NB4 (cell line): ENCODE data around the gene ARHGEF7.

Experiments
- POLR2A ChIP-seq: IDR thresholded peaks from 2 replicates; pipeline ENCODE4 v1.6.1; 2011; ENCODE audit warnings: mild to moderate bottlenecking; ENCODE audit not compliant: insufficient read length; ENCODE audit errors: extremely low read depth
- TF ChIP-seq, protein P1 (sequence below): IDR thresholded peaks from one replicate; pipeline ENCODE4 v1.5.1; 2012; ENCODE audit warnings: low read depth, low read length

DNA sequence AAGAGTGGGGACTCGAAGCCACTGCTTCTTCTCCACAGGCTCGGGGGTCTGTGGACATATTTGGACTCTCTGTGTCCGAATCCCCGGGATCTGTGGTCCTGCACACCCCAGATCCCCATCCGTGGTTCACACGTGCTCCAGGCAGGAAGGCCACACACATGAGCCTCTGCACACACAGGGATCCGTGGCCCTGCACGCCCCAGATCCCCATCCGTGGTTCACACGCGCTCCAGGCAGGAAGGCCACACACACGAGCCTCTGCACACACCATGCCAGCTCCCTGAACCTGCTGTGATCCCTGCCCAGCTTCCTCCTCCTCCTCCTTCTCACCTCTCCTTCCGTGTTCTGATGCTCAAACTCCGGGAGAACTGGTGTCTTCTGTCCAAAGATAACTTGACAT lies 208.4 kb downstream of the ARHGEF7 start:
- TF ChIP-seq, protein P1, sequence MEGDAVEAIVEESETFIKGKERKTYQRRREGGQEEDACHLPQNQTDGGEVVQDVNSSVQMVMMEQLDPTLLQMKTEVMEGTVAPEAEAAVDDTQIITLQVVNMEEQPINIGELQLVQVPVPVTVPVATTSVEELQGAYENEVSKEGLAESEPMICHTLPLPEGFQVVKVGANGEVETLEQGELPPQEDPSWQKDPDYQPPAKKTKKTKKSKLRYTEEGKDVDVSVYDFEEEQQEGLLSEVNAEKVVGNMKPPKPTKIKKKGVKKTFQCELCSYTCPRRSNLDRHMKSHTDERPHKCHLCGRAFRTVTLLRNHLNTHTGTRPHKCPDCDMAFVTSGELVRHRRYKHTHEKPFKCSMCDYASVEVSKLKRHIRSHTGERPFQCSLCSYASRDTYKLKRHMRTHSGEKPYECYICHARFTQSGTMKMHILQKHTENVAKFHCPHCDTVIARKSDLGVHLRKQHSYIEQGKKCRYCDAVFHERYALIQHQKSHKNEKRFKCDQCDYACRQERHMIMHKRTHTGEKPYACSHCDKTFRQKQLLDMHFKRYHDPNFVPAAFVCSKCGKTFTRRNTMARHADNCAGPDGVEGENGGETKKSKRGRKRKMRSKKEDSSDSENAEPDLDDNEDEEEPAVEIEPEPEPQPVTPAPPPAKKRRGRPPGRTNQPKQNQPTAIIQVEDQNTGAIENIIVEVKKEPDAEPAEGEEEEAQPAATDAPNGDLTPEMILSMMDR = no peak
- no peak for TF ChIP-seq POLR2A
